Measurements from ENCODE around the gene PTPRE. TPM values are rescaled to one million over a fixed set of nuclear protein-coding genes. Genes with fewer than 3 reads are reported as not detected.

Gene PTPRE
- total RNA-seq, 1 donor from 2014 or later: 3.6 TPM

DNA sequence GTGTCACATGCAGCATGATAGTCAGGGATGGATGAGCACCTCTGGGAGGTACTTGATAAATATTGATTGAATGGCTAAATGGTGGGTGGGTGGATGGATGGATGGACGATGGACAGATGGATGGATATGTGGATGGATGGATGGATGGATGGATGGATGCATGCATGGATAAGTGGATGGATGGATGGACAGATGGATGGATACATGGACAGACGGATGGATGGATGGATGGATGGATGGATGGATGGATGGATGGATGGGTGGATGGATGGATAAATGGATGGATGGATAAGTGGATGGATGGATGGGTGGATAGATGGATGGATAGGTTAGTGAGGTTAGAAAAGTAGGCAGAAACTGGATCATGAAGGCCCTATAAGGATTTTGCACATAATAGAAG, 37.4 kb downstream of the PTPRE start:
- H3K4me3 Mint-ChIP-seq: no peak overlapping the region
- H3K27ac Mint-ChIP-seq: no peak overlapping the region
- no peak for TF ChIP-seq CTCF (conservative IDR thresholded peaks at IDR 0.05)
- DNase-seq (ENCODE audit: extremely low spot score, unreplicated experiment): no peak
- peaks cover 35% of the 10 kb centered on the region for H3K27me3 Mint-ChIP-seq
- H3K9me3 Mint-ChIP-seq: peaks cover 4% of the 10 kb centered on the region
- H3K4me1 Mint-ChIP-seq (ENCODE audit: unreplicated experiment): peaks cover 14% of the 10 kb centered on the region
- no peaks in the 10 kb centered on the region for H3K36me3 Mint-ChIP-seq

- H3K4me3 Mint-ChIP-seq: no peak overlapping the region
- no peak for TF ChIP-seq CTCF (conservative IDR thresholded peaks at IDR 0.05)
- no peak for DNase-seq (ENCODE audit: extremely low spot score, unreplicated experiment)
- H3K9me3 Mint-ChIP-seq: peaks cover 4% of the 10 kb centered on the region
- peaks cover 28% of the 10 kb centered on the region for H3K27me3 Mint-ChIP-seq
- no peaks in the 10 kb centered on the region for H3K36me3 Mint-ChIP-seq
- H3K27ac Mint-ChIP-seq: peak overlapping the region; percentile 14
- peaks cover 14% of the 10 kb centered on the region for H3K4me1 Mint-ChIP-seq (ENCODE audit: unreplicated experiment)
Observed at GRCh38 chr10:127945341-127945758, 38.4 kb downstream of the PTPRE start.

DNA sequence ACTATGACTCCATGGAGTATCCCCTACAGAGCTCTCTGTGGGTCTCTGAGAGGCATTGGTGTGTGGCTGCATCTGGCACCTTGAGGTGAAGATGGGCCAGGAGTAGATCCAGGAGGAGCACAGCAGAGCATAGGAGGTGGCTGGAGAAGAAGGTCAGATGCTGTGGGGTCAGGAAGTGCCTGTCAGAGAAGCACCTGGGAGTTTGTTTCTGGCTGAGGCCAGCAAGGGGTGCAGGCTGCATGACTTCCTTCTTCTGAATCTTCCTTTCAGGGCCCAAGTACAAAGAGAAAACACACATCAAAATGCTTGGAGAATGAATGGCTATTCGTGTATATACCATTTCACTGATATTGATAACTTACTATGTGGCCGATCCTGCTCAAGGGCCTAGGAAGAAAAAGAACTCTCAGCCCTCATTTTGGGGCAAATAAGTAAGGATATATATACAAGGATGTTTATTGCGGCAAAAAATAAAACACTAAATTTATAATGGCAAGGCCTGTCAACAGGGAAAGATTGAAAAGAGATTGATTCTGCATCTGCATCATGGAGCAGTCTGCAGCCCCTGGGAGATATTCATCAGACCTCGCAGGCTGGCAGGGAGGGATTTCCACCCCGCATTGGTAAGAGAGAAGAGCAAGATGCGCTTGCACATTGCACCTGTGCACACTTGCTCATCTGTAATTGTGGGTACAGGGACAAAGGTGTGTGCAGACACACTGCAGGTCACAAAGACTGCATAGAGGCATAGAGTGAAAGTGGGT, 39.2 kb downstream of the PTPRE start:
- peaks cover 4% of the 10 kb centered on the region for H3K9me3 Mint-ChIP-seq

DNA sequence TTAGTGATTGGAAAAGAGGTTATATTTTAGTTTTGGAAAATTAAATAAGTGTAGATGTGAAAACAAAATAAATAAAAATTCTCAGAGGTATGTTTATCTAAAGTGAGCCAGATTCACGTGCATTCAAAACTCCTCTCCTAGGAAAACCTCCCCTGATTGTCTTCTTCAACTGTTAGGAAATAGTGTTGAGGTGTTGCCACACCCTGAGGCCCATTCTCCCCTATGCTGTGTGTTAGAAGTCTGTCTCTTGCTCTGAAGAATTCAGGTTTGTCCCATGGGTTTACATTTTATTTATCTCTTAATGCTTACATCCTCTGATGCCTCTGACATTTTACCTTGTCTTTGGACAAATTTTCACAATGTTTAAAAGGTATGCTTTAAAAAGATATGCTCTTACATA, 40.3 kb downstream of the PTPRE start:
- no peak for DNase-seq (ENCODE audit: extremely low spot score, unreplicated experiment)
- no peak overlapping the region for H3K4me3 Mint-ChIP-seq
- H3K36me3 Mint-ChIP-seq: no peaks in the 10 kb centered on the region
- peaks cover 4% of the 10 kb centered on the region for H3K9me3 Mint-ChIP-seq
- no peak overlapping the region for H3K27ac Mint-ChIP-seq
- no peak for TF ChIP-seq CTCF (conservative IDR thresholded peaks at IDR 0.05)
- H3K4me1 Mint-ChIP-seq (ENCODE audit: unreplicated experiment): peaks cover 23% of the 10 kb centered on the region
- H3K27me3 Mint-ChIP-seq: peaks cover 18% of the 10 kb centered on the region

More for the DNA sequence above, 39.2 kb downstream of the PTPRE start:
- no peak overlapping the region for H3K27ac Mint-ChIP-seq
- peaks cover 24% of the 10 kb centered on the region for H3K27me3 Mint-ChIP-seq
- peaks cover 14% of the 10 kb centered on the region for H3K4me1 Mint-ChIP-seq (ENCODE audit: unreplicated experiment)
- no peak overlapping the region for H3K4me3 Mint-ChIP-seq
- no peak for DNase-seq (ENCODE audit: extremely low spot score, unreplicated experiment)
- no peaks in the 10 kb centered on the region for H3K36me3 Mint-ChIP-seq
- no peak for TF ChIP-seq CTCF (conservative IDR thresholded peaks at IDR 0.05)

DNA sequence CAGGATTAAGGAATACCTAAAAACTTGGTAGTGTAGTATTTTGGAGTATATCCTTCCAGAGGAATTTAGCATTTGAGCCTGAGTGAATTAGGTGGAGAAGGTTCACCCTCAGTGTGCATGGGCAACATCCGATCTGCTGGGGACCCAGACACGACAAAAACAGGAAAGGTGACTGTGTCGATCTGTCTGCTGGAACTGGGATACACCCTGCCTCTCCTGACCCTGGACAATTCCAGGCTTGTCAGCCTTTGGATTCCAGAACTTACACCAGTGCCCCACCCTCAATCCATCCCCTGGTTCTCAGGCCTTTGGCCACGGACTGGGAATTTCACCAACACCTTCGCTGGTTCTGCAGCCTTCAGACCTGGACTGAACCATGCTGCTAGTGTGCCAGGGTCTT, 41.9 kb downstream of the PTPRE start:
- no peak overlapping the region for H3K4me3 Mint-ChIP-seq
- no peaks in the 10 kb centered on the region for H3K36me3 Mint-ChIP-seq
- TF ChIP-seq CTCF (conservative IDR thresholded peaks at IDR 0.05): no peak
- peaks cover 12% of the 10 kb centered on the region for H3K27me3 Mint-ChIP-seq
- peaks cover 20% of the 10 kb centered on the region for H3K4me1 Mint-ChIP-seq (ENCODE audit: unreplicated experiment)
- H3K9me3 Mint-ChIP-seq: peaks cover 3% of the 10 kb centered on the region
- DNase-seq (ENCODE audit: extremely low spot score, unreplicated experiment): no peak
- no peak overlapping the region for H3K27ac Mint-ChIP-seq

Data from type B pancreatic cell (in vitro differentiated cells).